ENCODE results near the gene ZNF346. TPM values are rescaled to one million over a fixed set of nuclear protein-coding genes. Genes with fewer than 3 reads are reported as not detected.
"Not testable (repeated sequence)": the region's sequence is repeated elsewhere in the genome, so short reads cannot be mapped to it uniquely, and the experiment has no call there.

ZNF346 gene
- 8.5 TPM for total RNA-seq
- long read RNA-seq, partial matches to known transcripts: 0 of 5 reads
- long read RNA-seq, other reads (novel, unspliced or antisense): 1 of 5 reads

DNA sequence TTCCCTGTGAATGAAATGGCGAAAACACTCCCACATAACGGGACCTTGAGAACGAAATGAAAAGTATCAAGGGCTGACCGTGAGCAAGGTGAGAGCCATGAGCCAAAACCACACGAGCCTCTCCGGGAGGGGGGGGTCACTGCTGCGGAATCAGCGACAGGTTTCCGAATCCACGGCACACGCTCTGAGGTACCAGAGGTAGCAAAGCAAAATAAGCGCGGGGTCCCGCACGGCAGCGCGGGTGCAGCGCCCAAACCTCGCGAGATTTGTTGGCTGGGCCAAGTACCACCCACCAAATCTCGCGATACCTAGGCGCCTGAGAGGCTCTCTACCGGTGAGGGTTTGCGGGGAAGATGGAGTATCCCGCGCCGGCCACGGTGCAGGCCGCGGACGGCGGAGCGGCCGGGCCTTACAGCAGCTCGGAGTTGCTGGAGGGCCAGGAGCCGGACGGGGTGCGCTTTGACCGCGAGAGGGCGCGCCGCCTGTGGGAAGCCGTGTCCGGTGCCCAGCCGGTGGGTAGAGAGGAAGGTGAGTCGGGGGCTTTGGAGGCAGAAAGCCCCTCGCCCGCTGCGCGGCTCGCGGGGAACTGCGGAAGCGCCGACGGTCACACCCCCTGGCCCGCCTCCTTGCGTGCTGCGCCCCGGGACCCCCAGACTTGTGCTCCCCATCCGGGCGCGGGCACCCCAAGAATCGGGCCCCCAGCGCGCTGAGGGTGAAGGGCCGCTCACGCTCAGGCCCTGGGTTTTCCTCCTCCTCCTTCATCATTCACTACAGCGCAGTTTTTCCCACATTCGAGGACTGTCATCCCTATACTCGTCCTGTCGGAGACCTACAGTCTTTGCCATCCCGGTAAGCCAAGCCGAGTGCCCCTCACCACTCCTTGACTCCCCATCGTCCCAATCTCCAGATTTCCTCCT lies at the start of gene ZNF346:
ZNF346 (plus strand) TSS at position 311 of the 917 bp plus-strand sequence; CDS start at position 354, 43 bp downstream.
- Histone ChIP-seq H3K9me3 (replicated peaks) (no peaks in the 10 kb centered on the region), H3K27me3 (ENCODE audit: low read depth) (no peaks in the 10 kb centered on the region), H3K27ac (replicated peaks) (peak within 1 kb of the TSS; percentile 88), H3K36me3 (peaks cover 7% of the 10 kb centered on the region), H3K4me1 (peaks cover 37% of the 10 kb centered on the region), H3K4me3 (peak within 1 kb of the TSS; percentile 90)
- intact Hi-C loops (cut with micrococcal nuclease): no loop called here
- peak; percentile 89 for DNase-seq
- TF ChIP-seq CTCF (IDR thresholded peaks at IDR 0.05; ENCODE audit: borderline replicate concordance): peak; percentile 70

DNA sequence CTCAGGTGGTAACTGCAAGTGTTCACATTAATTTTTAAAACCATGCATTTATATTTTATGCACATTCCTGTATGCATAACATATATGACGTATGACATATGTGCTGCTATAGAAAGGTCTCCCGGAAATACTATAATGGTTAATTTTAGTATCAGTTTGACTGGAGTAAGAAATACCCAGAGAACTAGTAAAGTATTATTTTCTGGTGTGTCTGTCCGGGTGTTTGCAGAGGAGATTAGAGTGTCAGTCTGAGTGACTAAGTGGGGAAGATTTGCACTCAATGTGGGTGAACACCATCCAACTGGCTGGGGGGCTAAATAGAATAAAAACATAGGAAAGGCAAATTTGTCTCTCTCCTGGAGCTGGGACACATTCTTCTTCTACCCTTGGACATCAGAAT lies 42.8 kb upstream of the ZNF346 start:
- Histone ChIP-seq H3K27ac (replicated peaks) (no peak overlapping the region), H3K27me3 (ENCODE audit: low read depth) (no peaks in the 10 kb centered on the region), H3K9me3 (replicated peaks) (no peaks in the 10 kb centered on the region), H3K4me1 (peaks cover 22% of the 10 kb centered on the region), H3K36me3 (peaks cover 38% of the 10 kb centered on the region), H3K4me3 (no peak overlapping the region)
- TF ChIP-seq CTCF (IDR thresholded peaks at IDR 0.05; ENCODE audit: borderline replicate concordance): no peak
- intact Hi-C loops (cut with micrococcal nuclease): no loop called here
- DNase-seq: no peak

DNA sequence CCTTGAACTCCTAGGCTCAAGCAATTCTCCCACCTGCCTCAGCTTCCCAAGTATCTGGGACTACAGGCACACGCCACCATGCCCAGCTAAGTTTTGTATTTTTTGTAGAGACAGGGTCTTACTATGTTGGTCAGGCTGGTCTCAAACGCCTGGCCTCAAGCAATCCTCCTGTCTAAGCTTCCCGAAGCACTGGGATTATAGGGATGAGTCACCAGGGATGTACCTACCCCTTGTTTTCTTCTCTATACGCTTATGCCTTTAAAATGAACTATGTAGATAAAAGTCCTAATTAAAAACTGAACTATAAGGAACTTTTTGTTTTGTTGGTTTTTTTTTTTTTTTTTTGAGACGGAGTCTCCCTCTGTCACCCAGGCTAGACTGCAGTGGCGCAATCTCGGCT lies 41.7 kb upstream of the ZNF346 start:
- Histone ChIP-seq H3K27ac (replicated peaks) (no peak overlapping the region), H3K9me3 (replicated peaks) (no peaks in the 10 kb centered on the region), H3K4me1 (peaks cover 31% of the 10 kb centered on the region), H3K36me3 (peaks cover 31% of the 10 kb centered on the region), H3K27me3 (ENCODE audit: low read depth) (no peaks in the 10 kb centered on the region), H3K4me3 (no peak overlapping the region)
- TF ChIP-seq CTCF (IDR thresholded peaks at IDR 0.05; ENCODE audit: borderline replicate concordance): no peak
- DNase-seq: no peak
- intact Hi-C loops (cut with micrococcal nuclease): no loop called here

DNA sequence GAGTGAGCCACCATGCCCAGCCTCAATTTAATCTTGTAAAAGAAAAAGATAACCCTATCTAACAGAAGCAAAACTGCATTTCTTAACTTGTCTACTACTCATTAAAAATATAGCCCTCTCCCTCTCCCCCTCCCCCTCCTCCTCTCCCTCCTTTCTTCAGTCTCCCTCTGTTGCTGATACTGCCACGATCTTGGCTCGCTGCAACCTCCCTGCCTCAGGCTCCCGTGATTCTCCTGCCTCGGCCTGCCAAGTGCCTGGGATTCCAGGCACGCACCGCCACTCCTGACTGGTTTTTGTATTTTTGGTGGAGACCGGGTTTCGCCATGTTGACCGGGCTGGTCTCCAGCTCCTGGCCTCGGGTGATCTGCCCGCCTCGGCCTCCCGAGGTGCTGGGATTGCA lies 39.4 kb upstream of the ZNF346 start:
- intact Hi-C loops (cut with micrococcal nuclease); H3K4me3 ChIP-seq; H3K9me3 ChIP-seq (replicated peaks); H3K27me3 ChIP-seq (ENCODE audit: low read depth): not testable (repeated sequence)
- Histone ChIP-seq H3K4me1 (peaks cover 21% of the 10 kb centered on the region), H3K36me3 (peaks cover 36% of the 10 kb centered on the region), H3K27ac (replicated peaks) (peak overlapping the region; percentile 46)
- peak; percentile 29 for DNase-seq

DNA sequence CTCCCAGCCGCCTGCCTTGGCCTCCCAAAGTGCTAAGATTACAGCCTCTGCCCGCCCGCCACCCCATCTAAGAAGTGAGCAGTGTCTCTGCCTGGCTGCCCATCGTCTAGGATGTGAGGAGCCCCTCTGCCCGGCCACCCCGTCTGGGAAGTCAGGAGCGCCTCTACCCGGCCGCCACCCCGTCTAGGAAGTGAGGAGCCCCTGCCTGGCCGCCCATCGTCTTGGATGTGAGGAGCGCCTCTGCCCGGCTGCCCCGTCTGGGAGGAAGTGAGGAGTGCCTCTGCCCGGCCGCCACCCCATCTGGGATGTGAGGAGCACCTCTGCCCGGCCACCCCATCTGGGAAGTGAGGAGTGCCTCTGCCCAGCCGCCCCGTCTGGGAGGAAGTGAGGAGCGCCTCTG lies 38.9 kb upstream of the ZNF346 start:
- H3K27me3 ChIP-seq (ENCODE audit: low read depth); H3K9me3 ChIP-seq (replicated peaks); H3K27ac ChIP-seq (replicated peaks); DNase-seq; intact Hi-C loops (cut with micrococcal nuclease); H3K4me3 ChIP-seq: not testable (repeated sequence)
- Histone ChIP-seq H3K4me1 (peaks cover 21% of the 10 kb centered on the region), H3K36me3 (peaks cover 36% of the 10 kb centered on the region)

- H3K27me3 ChIP-seq (ENCODE audit: low read depth); DNase-seq; H3K9me3 ChIP-seq (replicated peaks); intact Hi-C loops (cut with micrococcal nuclease); H3K4me3 ChIP-seq: not testable (repeated sequence)
- peaks cover 26% of the 10 kb centered on the region for H3K4me1 ChIP-seq
- peak overlapping the region; percentile 34 for H3K27ac ChIP-seq (replicated peaks)
- peaks cover 30% of the 10 kb centered on the region for H3K36me3 ChIP-seq
Observed at GRCh38 chr5:176984176-176984575, 38.3 kb upstream of the ZNF346 start.

DNA sequence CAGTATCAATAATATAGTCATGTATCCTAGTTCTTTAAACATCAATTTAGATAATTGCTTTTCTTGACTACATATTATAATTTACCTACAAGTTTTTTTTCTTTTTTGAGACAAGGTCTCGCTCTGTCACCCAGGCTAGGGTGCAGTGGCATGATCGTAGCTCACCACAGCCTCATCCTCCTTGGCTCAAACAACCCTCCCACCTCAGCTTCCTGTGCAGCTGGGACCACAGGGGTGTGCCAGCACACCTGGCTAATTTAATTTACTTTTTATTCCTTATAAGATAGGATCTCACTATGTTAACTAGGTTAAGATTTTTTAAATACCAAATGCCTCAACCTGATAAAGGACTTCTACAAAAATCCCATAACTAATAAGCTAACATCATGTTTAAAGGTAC lies 37.0 kb upstream of the ZNF346 start:
- no peak overlapping the region for H3K4me3 ChIP-seq
- peak overlapping the region; percentile 70 for H3K27ac ChIP-seq (replicated peaks)
- peaks cover 17% of the 10 kb centered on the region for H3K36me3 ChIP-seq
- intact Hi-C loops (cut with micrococcal nuclease): no loop called here
- TF ChIP-seq CTCF (IDR thresholded peaks at IDR 0.05; ENCODE audit: borderline replicate concordance): no peak
- H3K9me3 ChIP-seq (replicated peaks): no peaks in the 10 kb centered on the region
- no peak for DNase-seq
- H3K27me3 ChIP-seq (ENCODE audit: low read depth): no peaks in the 10 kb centered on the region
- H3K4me1 ChIP-seq: peaks cover 32% of the 10 kb centered on the region

Data from left ventricle myocardium inferior (tissue), 1 donor.